ENCODE data around the gene SORCS1. TPM values are rescaled to one million over a fixed set of nuclear protein-coding genes. Genes with fewer than 3 reads are reported as not detected.

SORCS1 gene
- total RNA-seq, 1 experiment from 2014 or later = 1.7 TPM

- Histone ChIP-seq H3K27me3 (ENCODE audit: insufficient read depth, low read length) (no peaks in the 10 kb centered on the region), H3K23me2 (ENCODE audit: insufficient read length, low read depth, low read length, poor library complexity, severe bottlenecking) (no peaks in the 10 kb centered on the region), H2AFZ (ENCODE audit: low read length) (no peak overlapping the region), H3K79me2 (ENCODE audit: insufficient read depth, low read length) (no peaks in the 10 kb centered on the region), H3K27ac (ENCODE audit: insufficient read length, low read depth, low read length) (no peak overlapping the region), H3K9ac (ENCODE audit: extremely low read depth, insufficient read length, low read length) (no peak overlapping the region), H3K4me2 (ENCODE audit: insufficient read depth, insufficient read length, low read length) (no peak overlapping the region), H2BK5ac (ENCODE audit: insufficient read length, low read length) (no peak overlapping the region), H2BK15ac (ENCODE audit: low read depth, low read length) (no peak overlapping the region), H3K18ac (ENCODE audit: insufficient read length, low read depth, low read length) (no peak overlapping the region), H4K5ac (ENCODE audit: insufficient read length, low read depth, low read length) (no peak overlapping the region), H3K23ac (ENCODE audit: insufficient read length, low read depth, low read length) (no peak overlapping the region), H2BK12ac (ENCODE audit: insufficient read length, low read depth, low read length) (no peak overlapping the region), H3K79me1 (ENCODE audit: insufficient read depth, low read depth, low read length, poor library complexity, severe bottlenecking) (no peaks in the 10 kb centered on the region), H4K8ac (replicated peaks; ENCODE audit: insufficient read length, low read depth, low read length) (no peak overlapping the region), H2BK20ac (ENCODE audit: low read depth, low read length, poor library complexity, severe bottlenecking) (no peak overlapping the region), H3K4me1 (ENCODE audit: insufficient read depth, low read length) (no peaks in the 10 kb centered on the region), H2BK120ac (ENCODE audit: low read depth, low read length, poor library complexity, severe bottlenecking) (no peak overlapping the region), H2AK5ac (ENCODE audit: insufficient read length, low read length) (no peak overlapping the region), H3K4ac (ENCODE audit: low read depth, low read length) (no peak overlapping the region), H3K14ac (ENCODE audit: insufficient read depth, low read length) (no peak overlapping the region), H4K91ac (ENCODE audit: insufficient read length, low read depth, low read length) (no peak overlapping the region), H3K56ac (ENCODE audit: insufficient read length, low read depth, low read length) (no peak overlapping the region), H3K9me3 (ENCODE audit: control insufficient read depth, low read depth, low read length) (no peaks in the 10 kb centered on the region), H4K20me1 (ENCODE audit: control insufficient read depth, insufficient read depth, insufficient read length) (no peaks in the 10 kb centered on the region), H3T11ph (ENCODE audit: low read length) (no peak overlapping the region)
- no peak for TF ChIP-seq CTCF (conservative IDR thresholded peaks at IDR 0.05)
- Mint-ChIP-seq H3K4me1 (peaks cover 8 to 14% of the 10 kb centered on the region in 2 experiments), H3K27me3 (ENCODE audit: low read depth) (no peaks in the 10 kb centered on the region), H3K27ac (no peak overlapping the region), H3K9me3 (peaks cover 8 to 9% of the 10 kb centered on the region in 2 experiments), H3K4me3 (no peak overlapping the region), H3K36me3 (ENCODE audit: insufficient read depth in 1 of 3, low read depth in 3 of 3) (peaks cover 0 to 5% (median 0%) of the 10 kb centered on the region in 3 experiments; a peak in 3 of 7 replicates)
- DNase-seq = no peak
- no CpG with 5 or more reads among the region's 2 CpGs for WGBS (ENCODE audit: extremely low coverage, insufficient read length, low lambda C conversion rate)
These were observed 290.0 kb downstream of the SORCS1 start for GRCh38 chr10:106874604-106874889.

All from H9 (cell line).